ENCODE measurements around the gene MDFIC. TPM values are rescaled to one million over a fixed set of nuclear protein-coding genes. Genes with fewer than 3 reads are reported as not detected.
A peak's percentile ranks its signal among the peaks of the same experiment; 100 is the strongest.

The MDFIC gene
- polyA plus RNA-seq, 4 donors = 0.67 to 10.5 (median 4.9) TPM

DNA sequence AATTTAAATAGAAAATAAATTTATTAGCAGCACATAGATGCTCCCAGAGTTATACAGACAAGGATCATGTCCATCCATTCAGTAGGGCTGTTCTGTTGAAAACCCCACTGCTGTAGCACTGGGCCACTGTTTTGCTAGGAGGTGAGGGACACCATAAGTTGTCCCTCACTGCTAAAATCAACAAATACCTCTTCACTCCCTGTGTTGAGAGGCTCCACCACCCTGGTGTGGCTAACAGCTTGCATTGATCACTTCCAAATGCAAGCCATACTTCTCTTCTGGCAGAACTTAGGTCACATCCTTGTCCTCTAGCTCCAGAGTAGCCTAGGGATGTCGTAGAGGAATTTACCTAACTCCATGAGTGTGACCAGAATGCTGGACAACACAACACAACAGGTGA is 55.4 kb downstream of the MDFIC start:
- Histone ChIP-seq H3K36me3 (ENCODE audit: control insufficient read depth in 3 of 3, insufficient read depth in 2 of 3, low read depth in 1 of 3, low read length in 3 of 3) (no peaks in the 10 kb centered on the region), H3K27ac (ENCODE audit: low read depth in 1 of 3, low read length in 2 of 3) (no peak overlapping the region), H3K4me1 (ENCODE audit: control insufficient read depth in 3 of 3, insufficient read depth in 2 of 3, low read depth in 1 of 3, low read length in 2 of 3) (peaks cover 0 to 8% (median 0%) of the 10 kb centered on the region in 3 donors), H3K27me3 (ENCODE audit: control insufficient read depth in 3 of 3, insufficient read depth in 3 of 3, low read length in 3 of 3) (no peaks in the 10 kb centered on the region), H3K4me3 (ENCODE audit: low read depth in 1 of 3, low read length in 3 of 3) (no peak overlapping the region), H3K9me3 (ENCODE audit: control insufficient read depth in 2 of 2, insufficient read depth in 1 of 2, low read depth in 1 of 2, low read length in 1 of 2) (no peaks in the 10 kb centered on the region)
- no peak for FAIRE-seq
- DNase-seq = no peak
- WGBS, 3 donors = 77 to 93% (median 83%) methylated on average over 1 of the region's 1 CpG

DNA sequence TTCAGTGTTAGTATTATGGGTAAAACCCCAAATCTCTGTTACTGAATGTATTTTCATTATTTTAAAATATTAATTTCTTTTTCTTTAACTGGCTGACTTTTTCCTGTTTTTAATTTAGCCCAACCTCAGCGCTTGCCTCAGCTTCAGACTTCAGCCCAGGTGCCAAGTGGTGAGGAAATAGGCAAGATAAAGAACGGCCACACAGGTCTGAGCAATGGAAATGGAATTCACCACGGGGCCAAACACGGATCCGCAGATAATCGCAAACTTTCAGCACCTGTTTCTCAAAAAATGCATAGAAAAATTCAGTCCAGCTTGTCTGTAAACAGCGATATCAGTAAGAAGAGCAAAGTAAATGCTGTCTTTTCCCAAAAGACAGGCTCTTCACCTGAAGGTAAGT is 57.5 kb downstream of the MDFIC start:
- H3K9me3 ChIP-seq (ENCODE audit: control insufficient read depth in 2 of 2, insufficient read depth in 1 of 2, low read depth in 1 of 2, low read length in 1 of 2) = no peaks in the 10 kb centered on the region
- no peak overlapping the region for H3K4me3 ChIP-seq (ENCODE audit: low read depth in 1 of 3, low read length in 3 of 3)
- 41 to 57% (median 50%) methylated on average over 7 of the region's 7 CpGs for WGBS, 3 donors
- no peaks in the 10 kb centered on the region for H3K27me3 ChIP-seq (ENCODE audit: control insufficient read depth in 3 of 3, insufficient read depth in 3 of 3, low read length in 3 of 3)
- FAIRE-seq = no peak
- no peaks in the 10 kb centered on the region for H3K36me3 ChIP-seq (ENCODE audit: control insufficient read depth in 3 of 3, insufficient read depth in 2 of 3, low read depth in 1 of 3, low read length in 3 of 3)
- H3K27ac ChIP-seq (ENCODE audit: low read depth in 1 of 3, low read length in 2 of 3) = no peak overlapping the region
- DNase-seq = no peak
- H3K4me1 ChIP-seq (ENCODE audit: control insufficient read depth in 3 of 3, insufficient read depth in 2 of 3, low read depth in 1 of 3, low read length in 2 of 3) = peaks cover 0 to 4% (median 0%) of the 10 kb centered on the region in 3 donors

DNA sequence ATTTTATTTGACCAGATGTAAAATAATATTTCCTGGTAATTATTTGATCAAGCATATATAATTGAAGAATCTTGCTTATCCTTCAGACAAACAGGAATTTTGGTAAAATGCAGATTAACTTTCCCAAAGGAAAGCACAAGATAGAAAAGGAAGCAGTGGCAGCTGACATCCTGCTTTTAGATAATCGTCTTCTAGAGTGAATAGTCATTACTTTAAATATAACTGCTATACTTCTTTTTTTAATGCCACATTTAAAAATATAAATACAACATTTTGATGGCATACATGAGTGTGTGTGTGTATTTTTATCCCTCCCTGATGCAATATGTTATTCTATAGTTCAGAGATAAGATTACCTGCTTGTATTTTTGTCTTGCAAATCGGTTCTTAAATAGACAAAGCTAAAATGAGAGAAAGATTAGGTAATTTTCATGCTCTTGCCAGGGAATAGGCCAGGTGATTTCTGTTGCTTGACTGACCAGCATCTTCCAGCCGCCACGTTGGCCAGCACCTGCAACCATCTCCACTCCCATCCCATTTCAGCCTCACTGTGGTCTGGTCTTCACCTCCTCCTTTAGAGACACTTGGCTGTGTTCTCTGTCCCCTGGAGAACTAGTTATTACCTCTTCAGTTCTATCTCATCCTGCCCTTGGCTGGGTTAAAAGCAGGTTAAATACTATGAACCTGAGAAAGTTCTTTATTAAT is 58.1 kb downstream of the MDFIC start:
- FAIRE-seq = peak; percentile 15
- no peaks in the 10 kb centered on the region for H3K9me3 ChIP-seq (ENCODE audit: control insufficient read depth in 2 of 2, insufficient read depth in 1 of 2, low read depth in 1 of 2, low read length in 1 of 2)
- no peak overlapping the region for H3K4me3 ChIP-seq (ENCODE audit: low read depth in 1 of 3, low read length in 3 of 3)
- no peak for DNase-seq
- no peaks in the 10 kb centered on the region for H3K36me3 ChIP-seq (ENCODE audit: control insufficient read depth in 3 of 3, insufficient read depth in 2 of 3, low read depth in 1 of 3, low read length in 3 of 3)
- H3K27me3 ChIP-seq (ENCODE audit: control insufficient read depth in 3 of 3, insufficient read depth in 3 of 3, low read length in 3 of 3) = no peaks in the 10 kb centered on the region
- 77 to 82% (median 78%) methylated on average over 4 of the region's 4 CpGs for WGBS, 3 donors
- H3K27ac ChIP-seq (ENCODE audit: low read depth in 1 of 3, low read length in 2 of 3) = peak overlapping the region in 1 of 3 donors; percentile 3
- H3K4me1 ChIP-seq (ENCODE audit: control insufficient read depth in 3 of 3, insufficient read depth in 2 of 3, low read depth in 1 of 3, low read length in 2 of 3) = peaks cover 0 to 4% (median 0%) of the 10 kb centered on the region in 3 donors

DNA sequence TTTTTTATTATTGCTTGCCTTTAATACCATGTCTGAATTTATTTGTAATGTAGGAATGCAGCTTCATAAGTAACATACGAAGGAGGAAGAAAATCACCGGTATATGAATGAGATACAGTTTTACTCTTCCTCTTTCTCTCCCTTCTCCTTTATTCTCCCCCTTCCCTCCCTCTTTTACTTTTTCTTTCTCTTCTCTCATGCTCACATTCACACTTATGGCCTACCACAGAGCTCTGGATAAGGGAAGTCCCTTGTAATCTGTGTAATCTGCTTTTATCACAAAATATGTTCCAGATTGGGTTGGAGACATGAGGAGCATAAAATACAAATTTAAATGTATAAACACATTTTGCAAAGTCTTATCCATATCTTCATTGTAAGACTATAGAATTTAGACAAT is 59.4 kb downstream of the MDFIC start:
- no peak for DNase-seq
- Histone ChIP-seq H3K27ac (ENCODE audit: low read depth in 1 of 3, low read length in 2 of 3) (peak overlapping the region in 1 of 3 donors; percentile 8), H3K4me3 (ENCODE audit: low read depth in 1 of 3, low read length in 3 of 3) (no peak overlapping the region), H3K9me3 (ENCODE audit: control insufficient read depth in 2 of 2, insufficient read depth in 1 of 2, low read depth in 1 of 2, low read length in 1 of 2) (no peaks in the 10 kb centered on the region), H3K4me1 (ENCODE audit: control insufficient read depth in 3 of 3, insufficient read depth in 2 of 3, low read depth in 1 of 3, low read length in 2 of 3) (peaks cover 0 to 4% (median 0%) of the 10 kb centered on the region in 3 donors), H3K36me3 (ENCODE audit: control insufficient read depth in 3 of 3, insufficient read depth in 2 of 3, low read depth in 1 of 3, low read length in 3 of 3) (no peaks in the 10 kb centered on the region), H3K27me3 (ENCODE audit: control insufficient read depth in 3 of 3, insufficient read depth in 3 of 3, low read length in 3 of 3) (no peaks in the 10 kb centered on the region)
- FAIRE-seq = no peak
- WGBS, 3 donors = 66 to 86% (median 80%) methylated on average over 2 of the region's 2 CpGs

DNA sequence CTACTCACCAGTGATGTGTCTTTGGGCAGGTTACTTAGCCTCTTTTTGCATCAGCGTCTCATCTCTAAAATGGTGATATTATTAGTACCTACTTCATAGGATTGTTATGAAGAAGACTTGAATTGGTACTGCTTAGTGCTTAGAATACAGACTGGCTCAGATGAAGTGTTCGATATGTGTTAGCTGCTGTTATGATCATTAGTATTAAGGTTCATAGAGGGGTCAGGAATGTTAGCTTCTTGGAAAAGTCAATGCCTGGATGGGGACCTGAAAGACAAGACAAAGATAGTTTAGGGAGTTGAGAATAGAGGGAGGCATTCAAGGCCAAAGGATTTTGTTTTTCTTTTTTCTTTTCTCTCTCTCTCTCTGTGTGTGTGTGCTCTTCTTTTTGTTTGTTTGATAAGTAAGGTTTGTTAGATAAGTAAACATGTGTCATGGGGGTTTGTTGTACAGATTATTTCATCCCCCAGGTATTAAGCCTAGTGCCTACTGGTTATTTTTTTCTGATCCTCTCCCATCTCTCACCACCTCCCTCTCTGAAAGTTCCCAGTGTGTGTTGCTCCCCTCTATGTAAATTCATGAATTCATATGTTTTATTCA is 63.3 kb downstream of the MDFIC start:
- FAIRE-seq = no peak
- WGBS, 3 donors = 77 to 84% (median 79%) methylated on average over 2 of the region's 2 CpGs

DNA sequence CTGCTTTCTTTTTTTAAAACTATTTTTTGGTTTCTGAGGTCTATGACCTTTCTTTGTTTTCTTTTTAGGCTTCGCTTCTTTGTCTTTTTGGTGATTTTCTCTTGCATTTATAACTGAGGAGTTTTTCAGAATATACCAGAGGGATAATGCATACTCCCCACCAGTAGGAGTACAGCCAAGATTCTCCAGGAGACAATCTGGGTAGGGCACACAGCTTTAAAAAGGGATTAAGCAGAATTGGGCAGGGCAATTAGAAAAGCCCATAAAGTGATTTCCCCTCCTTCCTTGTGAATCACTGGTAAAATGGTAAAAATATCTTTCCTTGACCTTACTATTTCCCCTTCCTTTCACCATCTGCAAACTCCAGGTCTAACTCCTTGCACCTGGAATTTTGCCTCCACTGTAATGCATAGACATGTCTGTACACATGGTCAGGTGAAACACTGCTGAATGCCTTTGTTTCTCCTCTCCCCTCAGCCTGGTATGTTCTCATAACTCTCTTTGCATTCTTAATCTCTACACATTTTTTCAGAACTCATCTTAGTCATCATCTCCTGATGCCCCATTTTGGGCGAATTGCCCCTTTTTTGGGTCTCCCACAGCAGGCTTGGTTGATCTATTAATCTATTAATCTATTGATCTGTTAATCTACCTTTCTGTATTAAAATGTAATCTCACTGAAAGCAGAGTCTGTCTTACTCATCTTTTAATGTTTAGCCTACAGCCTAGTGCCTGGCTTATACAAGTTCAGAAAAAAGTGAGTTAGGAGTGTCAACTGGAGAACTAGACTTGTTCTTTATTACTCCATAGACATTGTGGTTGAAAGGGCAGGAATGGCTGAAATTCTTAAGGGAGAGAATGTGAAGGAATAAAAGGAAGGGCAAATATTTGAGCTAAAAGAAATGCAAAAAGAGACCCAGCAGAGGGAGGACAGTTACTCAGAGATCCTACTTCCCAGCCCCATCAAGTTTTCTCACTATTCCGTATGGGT is 64.6 kb downstream of the MDFIC start:
- FAIRE-seq (no peak), DNase-seq (no peak)
- Histone ChIP-seq H3K27ac (ENCODE audit: low read depth in 1 of 3, low read length in 2 of 3) (no peak overlapping the region), H3K36me3 (ENCODE audit: control insufficient read depth in 3 of 3, insufficient read depth in 2 of 3, low read depth in 1 of 3, low read length in 3 of 3) (no peaks in the 10 kb centered on the region), H3K4me1 (ENCODE audit: control insufficient read depth in 3 of 3, insufficient read depth in 2 of 3, low read depth in 1 of 3, low read length in 2 of 3) (peaks cover 0 to 8% (median 0%) of the 10 kb centered on the region in 3 donors), H3K9me3 (ENCODE audit: control insufficient read depth in 2 of 2, insufficient read depth in 1 of 2, low read depth in 1 of 2, low read length in 1 of 2) (no peaks in the 10 kb centered on the region), H3K27me3 (ENCODE audit: control insufficient read depth in 3 of 3, insufficient read depth in 3 of 3, low read length in 3 of 3) (no peaks in the 10 kb centered on the region), H3K4me3 (ENCODE audit: low read depth in 1 of 3, low read length in 3 of 3) (no peak overlapping the region)
- WGBS, 3 donors = 78 to 91% (median 87%) methylated on average over 3 of the region's 3 CpGs

More for the DNA sequence above, 63.3 kb downstream of the MDFIC start:
- no peak overlapping the region for H3K27ac ChIP-seq (ENCODE audit: low read depth in 1 of 3, low read length in 2 of 3)
- DNase-seq = no peak
- H3K27me3 ChIP-seq (ENCODE audit: control insufficient read depth in 3 of 3, insufficient read depth in 3 of 3, low read length in 3 of 3) = no peaks in the 10 kb centered on the region
- H3K36me3 ChIP-seq (ENCODE audit: control insufficient read depth in 3 of 3, insufficient read depth in 2 of 3, low read depth in 1 of 3, low read length in 3 of 3) = no peaks in the 10 kb centered on the region
- no peak overlapping the region for H3K4me3 ChIP-seq (ENCODE audit: low read depth in 1 of 3, low read length in 3 of 3)
- H3K9me3 ChIP-seq (ENCODE audit: control insufficient read depth in 2 of 2, insufficient read depth in 1 of 2, low read depth in 1 of 2, low read length in 1 of 2) = no peaks in the 10 kb centered on the region
- peaks cover 0 to 8% (median 0%) of the 10 kb centered on the region in 3 donors for H3K4me1 ChIP-seq (ENCODE audit: control insufficient read depth in 3 of 3, insufficient read depth in 2 of 3, low read depth in 1 of 3, low read length in 2 of 3)

DNA sequence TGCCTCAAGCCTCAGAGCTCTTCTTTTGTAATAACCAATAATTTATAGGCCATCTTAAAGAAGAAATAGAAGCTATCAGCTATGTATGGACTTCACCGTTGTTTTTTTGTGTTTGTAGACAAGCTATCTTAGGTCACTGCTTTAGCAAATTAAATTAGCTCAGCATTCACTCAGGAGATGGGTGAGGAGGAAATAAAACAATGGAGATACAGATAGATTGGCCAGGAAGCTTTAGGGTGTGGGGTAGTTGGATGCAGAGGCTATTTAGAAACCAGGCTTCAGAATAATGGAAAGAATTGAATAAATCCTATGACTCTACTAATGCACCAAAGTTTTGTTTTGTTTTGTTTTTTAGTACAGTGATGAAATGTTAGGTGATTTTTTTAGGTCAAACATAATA is 66.1 kb downstream of the MDFIC start:
- Histone ChIP-seq H3K27ac (ENCODE audit: low read depth in 1 of 3, low read length in 2 of 3) (peak overlapping the region in 1 of 3 donors; percentile 31), H3K4me1 (ENCODE audit: control insufficient read depth in 3 of 3, insufficient read depth in 2 of 3, low read depth in 1 of 3, low read length in 2 of 3) (peaks cover 0 to 4% (median 0%) of the 10 kb centered on the region in 3 donors), H3K4me3 (ENCODE audit: low read depth in 1 of 3, low read length in 3 of 3) (no peak overlapping the region), H3K9me3 (ENCODE audit: control insufficient read depth in 2 of 2, insufficient read depth in 1 of 2, low read depth in 1 of 2, low read length in 1 of 2) (no peaks in the 10 kb centered on the region), H3K36me3 (ENCODE audit: control insufficient read depth in 3 of 3, insufficient read depth in 2 of 3, low read depth in 1 of 3, low read length in 3 of 3) (no peaks in the 10 kb centered on the region), H3K27me3 (ENCODE audit: control insufficient read depth in 3 of 3, insufficient read depth in 3 of 3, low read length in 3 of 3) (no peaks in the 10 kb centered on the region)
- no peak for DNase-seq
- FAIRE-seq = no peak
- 55 to 63% (median 58%) methylated on average over 1 of the region's 1 CpG for WGBS, 3 donors

GRCh38 chr7:114988755-114989375 is 67.0 kb downstream of the MDFIC start:
- Histone ChIP-seq H3K27me3 (ENCODE audit: control insufficient read depth in 3 of 3, insufficient read depth in 3 of 3, low read length in 3 of 3) (no peaks in the 10 kb centered on the region), H3K4me3 (ENCODE audit: low read depth in 1 of 3, low read length in 3 of 3) (no peak overlapping the region), H3K36me3 (ENCODE audit: control insufficient read depth in 3 of 3, insufficient read depth in 2 of 3, low read depth in 1 of 3, low read length in 3 of 3) (no peaks in the 10 kb centered on the region), H3K4me1 (ENCODE audit: control insufficient read depth in 3 of 3, insufficient read depth in 2 of 3, low read depth in 1 of 3, low read length in 2 of 3) (peaks cover 0 to 4% (median 0%) of the 10 kb centered on the region in 3 donors), H3K27ac (ENCODE audit: low read depth in 1 of 3, low read length in 2 of 3) (peak overlapping the region in 1 of 3 donors; percentile 54), H3K9me3 (ENCODE audit: control insufficient read depth in 2 of 2, insufficient read depth in 1 of 2, low read depth in 1 of 2, low read length in 1 of 2) (no peaks in the 10 kb centered on the region)
- no peak for DNase-seq
- FAIRE-seq = no peak
- 50 to 59% (median 55%) methylated on average over 2 of the region's 2 CpGs for WGBS, 3 donors

Measured in small intestine (tissue), 7 donors.